ENCODE data around the gene NIBAN1.

The NIBAN1 gene

GRCh38 chr1:184941410-184941733 is 32.9 kb downstream of the NIBAN1 start:
- Mint-ChIP-seq H3K4me3 (no peak overlapping the region), H3K4me1 (no peaks in the 10 kb centered on the region), H3K27ac (no peak overlapping the region)

GRCh38 chr1:184940694-184941409 is 33.5 kb downstream of the NIBAN1 start:
- Mint-ChIP-seq H3K9me3 (no peaks in the 10 kb centered on the region), H3K27ac (no peak overlapping the region), H3K4me3 (no peak overlapping the region), H3K27me3 (no peaks in the 10 kb centered on the region), H3K36me3 (no peaks in the 10 kb centered on the region), H3K4me1 (no peaks in the 10 kb centered on the region)

More at GRCh38 chr1:184941410-184941733, 32.9 kb downstream of the NIBAN1 start:
- Mint-ChIP-seq H3K27me3 (no peaks in the 10 kb centered on the region), H3K36me3 (no peaks in the 10 kb centered on the region), H3K9me3 (no peaks in the 10 kb centered on the region)

- Mint-ChIP-seq H3K27me3 (no peaks in the 10 kb centered on the region), H3K4me1 (no peaks in the 10 kb centered on the region), H3K27ac (no peak overlapping the region), H3K4me3 (no peak overlapping the region), H3K9me3 (no peaks in the 10 kb centered on the region), H3K36me3 (no peaks in the 10 kb centered on the region)
Observed at GRCh38 chr1:184940226-184940625, 34.1 kb downstream of the NIBAN1 start.

- H3K9me3 Mint-ChIP-seq = no peaks in the 10 kb centered on the region
- H3K4me1 Mint-ChIP-seq = no peaks in the 10 kb centered on the region
- no peaks in the 10 kb centered on the region for H3K27me3 Mint-ChIP-seq
- H3K27ac Mint-ChIP-seq = no peak overlapping the region
- no peak overlapping the region for H3K4me3 Mint-ChIP-seq
- H3K36me3 Mint-ChIP-seq = no peaks in the 10 kb centered on the region
Observed at GRCh38 chr1:184937729-184938128, 36.6 kb downstream of the NIBAN1 start.

- H3K36me3 Mint-ChIP-seq = no peaks in the 10 kb centered on the region
- no peak overlapping the region for H3K27ac Mint-ChIP-seq
- H3K27me3 Mint-ChIP-seq = no peaks in the 10 kb centered on the region
- no peak overlapping the region for H3K4me3 Mint-ChIP-seq
- no peaks in the 10 kb centered on the region for H3K9me3 Mint-ChIP-seq
- no peaks in the 10 kb centered on the region for H3K4me1 Mint-ChIP-seq
Observed at GRCh38 chr1:184935920-184936798, 38.1 kb downstream of the NIBAN1 start.

GRCh38 chr1:184933944-184934343 is 40.4 kb downstream of the NIBAN1 start:
- no peak overlapping the region for H3K4me3 Mint-ChIP-seq
- H3K4me1 Mint-ChIP-seq = no peaks in the 10 kb centered on the region
- no peaks in the 10 kb centered on the region for H3K9me3 Mint-ChIP-seq
- H3K27ac Mint-ChIP-seq = no peak overlapping the region
- H3K27me3 Mint-ChIP-seq = peaks cover 3% of the 10 kb centered on the region
- no peaks in the 10 kb centered on the region for H3K36me3 Mint-ChIP-seq

- Mint-ChIP-seq H3K36me3 (no peaks in the 10 kb centered on the region), H3K27me3 (peaks cover 3% of the 10 kb centered on the region), H3K4me3 (no peak overlapping the region), H3K27ac (no peak overlapping the region), H3K9me3 (no peaks in the 10 kb centered on the region), H3K4me1 (no peaks in the 10 kb centered on the region)
Observed at GRCh38 chr1:184932319-184932718, 42.0 kb downstream of the NIBAN1 start.

- Mint-ChIP-seq H3K36me3 (no peaks in the 10 kb centered on the region), H3K27me3 (peaks cover 3% of the 10 kb centered on the region), H3K9me3 (peaks cover 7% of the 10 kb centered on the region), H3K27ac (no peak overlapping the region), H3K4me1 (no peaks in the 10 kb centered on the region), H3K4me3 (no peak overlapping the region)
Observed at GRCh38 chr1:184931566-184931965, 42.7 kb downstream of the NIBAN1 start.

GRCh38 chr1:184930645-184931044 is 43.7 kb downstream of the NIBAN1 start:
- Mint-ChIP-seq H3K9me3 (peaks cover 9% of the 10 kb centered on the region), H3K4me3 (no peak overlapping the region), H3K4me1 (no peaks in the 10 kb centered on the region), H3K27me3 (peaks cover 3% of the 10 kb centered on the region), H3K27ac (no peak overlapping the region), H3K36me3 (no peaks in the 10 kb centered on the region)

- no peaks in the 10 kb centered on the region for H3K36me3 Mint-ChIP-seq
- no peaks in the 10 kb centered on the region for H3K4me1 Mint-ChIP-seq
- no peak overlapping the region for H3K27ac Mint-ChIP-seq
- peaks cover 11% of the 10 kb centered on the region for H3K9me3 Mint-ChIP-seq
- H3K27me3 Mint-ChIP-seq = peaks cover 3% of the 10 kb centered on the region
- no peak overlapping the region for H3K4me3 Mint-ChIP-seq
Observed at GRCh38 chr1:184930232-184930631, 44.1 kb downstream of the NIBAN1 start.

GRCh38 chr1:184929711-184930202 is 44.6 kb downstream of the NIBAN1 start:
- H3K4me1 Mint-ChIP-seq = no peaks in the 10 kb centered on the region
- H3K4me3 Mint-ChIP-seq = no peak overlapping the region
- peaks cover 3% of the 10 kb centered on the region for H3K27me3 Mint-ChIP-seq
- H3K9me3 Mint-ChIP-seq = peaks cover 15% of the 10 kb centered on the region
- no peaks in the 10 kb centered on the region for H3K36me3 Mint-ChIP-seq
- no peak overlapping the region for H3K27ac Mint-ChIP-seq

GRCh38 chr1:184928394-184928793 is 45.9 kb downstream of the NIBAN1 start:
- H3K4me1 Mint-ChIP-seq = no peaks in the 10 kb centered on the region
- no peak overlapping the region for H3K4me3 Mint-ChIP-seq
- H3K36me3 Mint-ChIP-seq = no peaks in the 10 kb centered on the region
- no peak overlapping the region for H3K27ac Mint-ChIP-seq
- H3K27me3 Mint-ChIP-seq = peaks cover 3% of the 10 kb centered on the region
- H3K9me3 Mint-ChIP-seq = peaks cover 15% of the 10 kb centered on the region
